ENCODE measurements around the gene OR2Z1.
"Not testable (repeated sequence)": the region's sequence is repeated elsewhere in the genome, so short reads cannot be mapped to it uniquely, and the experiment has no call there.

The OR2Z1 gene

GRCh38 chr19:8703223-8703622, 18.2 kb upstream of the OR2Z1 start:
- DNase-seq = no peak

- not testable (repeated sequence) for DNase-seq
Measured at GRCh38 chr19:8705304-8705703, 16.1 kb upstream of the OR2Z1 start.

- DNase-seq = no peak
Measured at GRCh38 chr19:8705742-8706141, 15.7 kb upstream of the OR2Z1 start.

GRCh38 chr19:8710337-8710736, 11.1 kb upstream of the OR2Z1 start:
- not testable (repeated sequence) for DNase-seq

- no peak for DNase-seq
Measured at GRCh38 chr19:8722032-8722431, 598 bp downstream of the OR2Z1 start.

GRCh38 chr19:8724276-8724675, 2.8 kb downstream of the OR2Z1 start:
- DNase-seq = no peak

- no peak for DNase-seq
Measured at GRCh38 chr19:8731428-8732169, 10.2 kb downstream of the OR2Z1 start.

- no peak for DNase-seq
Measured at GRCh38 chr19:8738377-8738776, 16.9 kb downstream of the OR2Z1 start.

GRCh38 chr19:8739291-8740065, 18.0 kb downstream of the OR2Z1 start:
- DNase-seq = not testable (repeated sequence)

GRCh38 chr19:8767257-8767656, 45.8 kb downstream of the OR2Z1 start:
- DNase-seq = not testable (repeated sequence)

GRCh38 chr19:8769265-8769664, 47.8 kb downstream of the OR2Z1 start:
- not testable (repeated sequence) for DNase-seq

GRCh38 chr19:8773587-8773986, 52.2 kb downstream of the OR2Z1 start:
- not testable (repeated sequence) for DNase-seq
